ENCODE measurements around the gene APCDD1L. TPM values are rescaled to one million over a fixed set of nuclear protein-coding genes. Genes with fewer than 3 reads are reported as not detected.

The APCDD1L gene
- polyA plus RNA-seq, 1 of the 3 experiments (the other 2 are of a cell fraction): 0.99 TPM

GRCh38 chr20:58492074-58492718, 23.0 kb downstream of the APCDD1L start:
- CTCF ChIA-PET: interaction anchor here (0.8 kb wide), 1 partner anchor 159 kb away, joined by 3 read pairs; no protein-coding TSS in a partner anchor
- no peaks in the 10 kb centered on the region for H3K9me2 ChIP-seq
- H3K4me2 ChIP-seq: no peak overlapping the region
- POLR2A ChIA-PET: no interaction called here
- H3K27me3 ChIP-seq (ENCODE audit: insufficient read depth): no peaks in the 10 kb centered on the region
- H3K27ac ChIP-seq (ENCODE audit: low read depth in 2 of 2, low read length in 1 of 2): no peak overlapping the region
- no peaks in the 10 kb centered on the region for H3K36me3 ChIP-seq (replicated peaks in 1 of 2; ENCODE audit: control insufficient read depth in 1 of 2, insufficient read depth in 2 of 2, low read length in 1 of 2)
- no peak overlapping the region for H3K4me3 ChIP-seq (ENCODE audit: low read depth in 2 of 2, low read length in 1 of 2)
- H3F3A ChIP-seq (replicated peaks; ENCODE audit: insufficient read depth): peaks cover 4% of the 10 kb centered on the region
- H4K20me1 ChIP-seq (ENCODE audit: insufficient read depth): no peaks in the 10 kb centered on the region
- peaks cover 4% of the 10 kb centered on the region for H3K9me3 ChIP-seq
- H3K79me2 ChIP-seq (ENCODE audit: insufficient read depth): no peaks in the 10 kb centered on the region
- WGBS (ENCODE audit: low lambda C conversion rate): 85% methylated on average over 7 of the region's 7 CpGs
- TF ChIP-seq IRF3 (IDR thresholded peaks at IDR 0.05; ENCODE audit: low read depth, low read length) (no peak), USF1 (IDR thresholded peaks at IDR 0.05; ENCODE audit: borderline replicate concordance, low read depth) (no peak), FOXM1 (IDR thresholded peaks at IDR 0.05; ENCODE audit: low read depth) (no peak)
- no peak overlapping the region for H3K9ac ChIP-seq
- H3K4me1 ChIP-seq (ENCODE audit: control insufficient read depth in 1 of 2, insufficient read depth in 2 of 2, low read depth in 1 of 2, low read length in 1 of 2): no peaks in the 10 kb centered on the region
- H2AFZ ChIP-seq (ENCODE audit: low read depth): no peak overlapping the region
- DNase-seq: no peak

GRCh38 chr20:58486207-58486606, 29.0 kb downstream of the APCDD1L start:
- TF ChIP-seq GABPA (IDR thresholded peaks at IDR 0.05; ENCODE audit: low read depth): no peak
- no peak for TF ChIP-seq GATA2 (CRISPR knock-in tag; IDR thresholded peaks at IDR 0.05)
- TF ChIP-seq REST (IDR thresholded peaks at IDR 0.05; ENCODE audit: low read depth, low read length): no peak
- no peak for TF ChIP-seq FOXJ3 (CRISPR knock-in tag; IDR thresholded peaks at IDR 0.05)
- no peak for TF ChIP-seq YY1 (IDR thresholded peaks at IDR 0.05; ENCODE audit: low read depth)
- TF ChIP-seq TEAD4 (IDR thresholded peaks at IDR 0.05; ENCODE audit: borderline replicate concordance, insufficient read depth): no peak
- no peak for TF ChIP-seq USF1 (IDR thresholded peaks at IDR 0.05; ENCODE audit: borderline replicate concordance, low read depth)
- TF ChIP-seq SMC3 (IDR thresholded peaks at IDR 0.05; ENCODE audit: low read depth, low read length): no peak
- TF ChIP-seq POLR2AphosphoS5 (IDR thresholded peaks at IDR 0.05; ENCODE audit: low read depth, low read length): no peak
- no peak for TF ChIP-seq JUND (IDR thresholded peaks at IDR 0.05)
- no peak for TF ChIP-seq RXRA (IDR thresholded peaks at IDR 0.05; ENCODE audit: borderline replicate concordance, low read depth)
- no peak for TF ChIP-seq MAX (IDR thresholded peaks at IDR 0.05; ENCODE audit: low read depth)
- no peak for TF ChIP-seq NRF1 (IDR thresholded peaks at IDR 0.05; ENCODE audit: low read depth, low read length)
- no peak for TF ChIP-seq PBX3 (IDR thresholded peaks at IDR 0.05)
- TF ChIP-seq FOSL2 (IDR thresholded peaks at IDR 0.05; ENCODE audit: borderline replicate concordance, low read depth): no peak
- no peak for TF ChIP-seq EZH2phosphoT487 (IDR thresholded peaks at IDR 0.05; ENCODE audit: borderline replicate concordance, low read depth)
- Histone ChIP-seq H3F3A (replicated peaks; ENCODE audit: insufficient read depth) (no peaks in the 10 kb centered on the region), H3K79me2 (ENCODE audit: insufficient read depth) (no peaks in the 10 kb centered on the region), H3K4me3 (ENCODE audit: low read depth in 2 of 2, low read length in 1 of 2) (no peak overlapping the region), H3K4me2 (no peak overlapping the region), H3K36me3 (replicated peaks in 1 of 2; ENCODE audit: control insufficient read depth in 1 of 2, insufficient read depth in 2 of 2, low read length in 1 of 2) (peaks cover 0 to 2% of the 10 kb centered on the region in 2 experiments), H3K27me3 (ENCODE audit: insufficient read depth) (no peaks in the 10 kb centered on the region), H3K27ac (ENCODE audit: low read depth in 2 of 2, low read length in 1 of 2) (no peak overlapping the region), H3K9me3 (peaks cover 28% of the 10 kb centered on the region), H3K9ac (no peak overlapping the region), H4K20me1 (ENCODE audit: insufficient read depth) (no peaks in the 10 kb centered on the region), H3K4me1 (ENCODE audit: control insufficient read depth in 1 of 2, insufficient read depth in 2 of 2, low read depth in 1 of 2, low read length in 1 of 2) (no peaks in the 10 kb centered on the region), H2AFZ (ENCODE audit: low read depth) (no peak overlapping the region), H3K9me2 (no peaks in the 10 kb centered on the region)
- POLR2A ChIA-PET: no interaction called here
- CTCF ChIA-PET: no interaction called here
- no peak for DNase-seq
- 0% methylated on average over 1 of the region's 1 CpG for WGBS (ENCODE audit: low lambda C conversion rate)
